SH-SY5Y (cell line): Measurements from ENCODE around the gene CAMK2A.

Experiments used
- GATA2 ChIP-seq: IDR thresholded peaks from 2 replicates; pipeline ENCODE4 v1.6.1; 2011; ENCODE audit warnings: mild to moderate bottlenecking, low read depth, low read length
- GATA3 ChIP-seq: IDR thresholded peaks from 2 replicates; pipeline ENCODE4 v1.6.1; 2011; ENCODE audit warnings: low read depth, mild to moderate bottlenecking, low read length, moderate library complexity

DNA sequence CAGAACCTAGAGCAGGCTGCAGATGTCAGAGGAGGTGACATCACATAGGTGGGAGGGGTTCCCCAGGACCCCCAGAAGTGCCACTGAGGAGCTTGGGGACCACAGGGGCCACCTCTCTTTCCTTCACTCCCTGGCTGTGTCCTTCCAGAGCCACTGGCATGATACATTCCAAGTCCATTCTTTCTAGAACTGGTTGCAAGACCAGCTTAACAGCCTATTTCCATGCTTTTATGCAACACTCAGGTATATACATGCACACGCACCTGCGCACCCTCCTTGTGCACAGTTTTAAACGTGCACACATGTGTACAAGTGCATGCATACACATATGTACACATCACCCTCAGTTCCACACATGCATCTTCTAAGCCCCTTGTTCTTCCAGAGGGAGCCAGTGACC is 60.0 kb downstream of the CAMK2A start:
- no peak for TF ChIP-seq GATA3
- no peak for TF ChIP-seq GATA2
